Measurements from ENCODE around the gene ALKBH5. TPM values are rescaled to one million over a fixed set of nuclear protein-coding genes. Genes with fewer than 3 reads are reported as not detected.

Gene ALKBH5
- total and polyA plus RNA-seq, 2 of the 8 experiments (the other 6 are each of a cell fraction or from before 2014, with no cell fraction given): 63.7 to 86.4 TPM

GRCh38 chr17:18224053-18224386 is 40.4 kb downstream of the ALKBH5 start:
- Histone ChIP-seq H2AFZ (ENCODE audit: low read length) (no peak overlapping the region), H3K9ac (replicated peaks in 1 of 4; ENCODE audit: extremely low read depth in 1 of 4, low read depth in 3 of 4, low read length in 3 of 4) (peak overlapping the region in 3 of 4 experiments; percentile 48 to 72 (median 64); a peak in 5 of 7 replicates)

More at GRCh38 chr17:18224053-18224386, 40.4 kb downstream of the ALKBH5 start:
- H3K4me2 ChIP-seq (ENCODE audit: insufficient read depth in 1 of 2, low read depth in 2 of 2, low read length in 2 of 2): peak overlapping the region; percentile 73 to 100
- peaks cover 29% of the 10 kb centered on the region for H3K79me1 ChIP-seq (ENCODE audit: low read depth, low read length)
- no peaks in the 10 kb centered on the region for H3K9me3 ChIP-seq (ENCODE audit: insufficient read depth in 2 of 2, low read depth in 1 of 2, low read length in 1 of 2)
- H3K4me3 ChIP-seq (ENCODE audit: extremely low read depth in 1 of 4, insufficient read depth in 2 of 4, low read depth in 3 of 4, low read length in 4 of 4): peak overlapping the region; percentile 9 to 76 (median 50); a peak in 5 of 8 replicates
- H4K91ac ChIP-seq (replicated peaks; ENCODE audit: insufficient read length, low read length): peak overlapping the region; percentile 81
- peaks cover 0 to 18% (median 10%) of the 10 kb centered on the region in 4 experiments; a peak in 6 of 7 replicates for H3K4me1 ChIP-seq (replicated peaks in 1 of 4; ENCODE audit: control insufficient read depth in 3 of 4, insufficient read depth in 4 of 4, low read length in 3 of 4)
- FAIRE-seq: no peak
- peaks cover 13% of the 10 kb centered on the region for H3K23me2 ChIP-seq (ENCODE audit: low read depth, low read length)
- TF ChIP-seq RFX5 (IDR thresholded peaks at IDR 0.05; ENCODE audit: borderline replicate concordance, low read depth, low read length): no peak
- ChIA-PET CTCF (ENCODE audit: partially characterized antibody) (interaction anchor here (0.8 to 1.7 kb wide), 12 partner anchors 8 to 97 kb away, joined by 3 to 8 read pairs (median 4); partner anchors contain the start of gene FLII), POLR2A (ENCODE audit: partially characterized antibody) (interaction anchor here (0.7 to 2.8 kb wide), 24 partner anchors 8 to 84 kb away, joined by 3 to 22 read pairs (median 5); partner anchors contain the start of genes ALKBH5 and MIEF2)
- no peak for DNase-seq (ENCODE audit: low read depth in 1 of 2, low spot score in 2 of 2)
- no peaks in the 10 kb centered on the region for H3K36me3 ChIP-seq (ENCODE audit: control insufficient read depth in 2 of 4, insufficient read depth in 4 of 4, low read length in 3 of 4)
- no peaks in the 10 kb centered on the region for H3K27me3 ChIP-seq (replicated peaks in 1 of 4; ENCODE audit: control insufficient read depth in 3 of 4, extremely low read depth in 1 of 4, insufficient read depth in 3 of 4, low read length in 3 of 4)
- peaks cover 8 to 32% of the 10 kb centered on the region in 2 experiments for H3K79me2 ChIP-seq (ENCODE audit: control insufficient read depth in 1 of 2, insufficient read depth in 2 of 2, low read length in 2 of 2)
- peak overlapping the region; percentile 96 for H2BK5ac ChIP-seq (ENCODE audit: low read depth, low read length)
- H2BK20ac ChIP-seq (ENCODE audit: low read length): no peak overlapping the region
- WGBS, 2 experiments (ENCODE audit: extremely low coverage in 1 of 2, insufficient coverage in 1 of 2, insufficient read length in 1 of 2, insufficient replicate concordance in 2 of 2, low coverage in 1 of 2, low lambda C conversion rate in 2 of 2, missing lambda C conversion rate in 1 of 2): 67% methylated on average over 4 of the region's 4 CpGs; no CpG with 5 or more reads in 1 of the 2 experiments
- H3K23ac ChIP-seq (ENCODE audit: insufficient read length): no peak overlapping the region
- peak overlapping the region; percentile 93; the same call in 1 of the 2 replicates for H4K8ac ChIP-seq (ENCODE audit: extremely low read depth, insufficient read depth, low read length)
- no peak overlapping the region for H2BK120ac ChIP-seq (replicated peaks; ENCODE audit: low read depth, low read length)
- no peak overlapping the region for H3K14ac ChIP-seq (ENCODE audit: insufficient read length)
- peak overlapping the region; percentile 65 for H4K5ac ChIP-seq (ENCODE audit: insufficient read length, low read depth, low read length)
- peak overlapping the region; percentile 62 for H3K56ac ChIP-seq (replicated peaks; ENCODE audit: insufficient read length, low read depth, low read length)
- peaks cover 7 to 13% of the 10 kb centered on the region in 2 experiments for H4K20me1 ChIP-seq (replicated peaks in 1 of 2; ENCODE audit: control insufficient read depth in 1 of 2, insufficient read depth in 2 of 2, low read length in 2 of 2)
- peak overlapping the region; percentile 97 for H3K27ac ChIP-seq (ENCODE audit: low read depth, low read length)
- peak overlapping the region; percentile 9; the same call in 1 of the 2 replicates for H2BK15ac ChIP-seq (ENCODE audit: low read length)
- H3K4ac ChIP-seq (replicated peaks; ENCODE audit: insufficient read length, low read depth, low read length): peak overlapping the region; percentile 39
- H2BK12ac ChIP-seq (ENCODE audit: low read depth, low read length): peak overlapping the region; percentile 65
- 0 out of 2 replicates have a peak overlapping the region, but pooled peaks have one; percentile 29 for H2AK5ac ChIP-seq (ENCODE audit: low read depth, low read length)
- peak overlapping the region; percentile 53 for H3K18ac ChIP-seq (ENCODE audit: extremely low read depth, low read length)
